Measurements from ENCODE around the gene GRIP1.

Gene GRIP1

GRCh38 chr12:66697404-66697803 lies 18.5 kb upstream of the GRIP1 start:
- no peak overlapping the region for H3K4me3 ChIP-seq (ENCODE audit: low read depth, low read length)
- no peak for DNase-seq (ENCODE audit: low read depth, low spot score)
- ChIA-PET CTCF (interaction anchor here (1.2 kb wide), 1 partner anchor 9 kb away, joined by 3 read pairs; no protein-coding TSS in a partner anchor), POLR2A (no interaction called here)
- TF ChIP-seq CTCF (IDR thresholded peaks at IDR 0.05; ENCODE audit: insufficient read depth, low read length, missing control alignments) = no peak

DNA sequence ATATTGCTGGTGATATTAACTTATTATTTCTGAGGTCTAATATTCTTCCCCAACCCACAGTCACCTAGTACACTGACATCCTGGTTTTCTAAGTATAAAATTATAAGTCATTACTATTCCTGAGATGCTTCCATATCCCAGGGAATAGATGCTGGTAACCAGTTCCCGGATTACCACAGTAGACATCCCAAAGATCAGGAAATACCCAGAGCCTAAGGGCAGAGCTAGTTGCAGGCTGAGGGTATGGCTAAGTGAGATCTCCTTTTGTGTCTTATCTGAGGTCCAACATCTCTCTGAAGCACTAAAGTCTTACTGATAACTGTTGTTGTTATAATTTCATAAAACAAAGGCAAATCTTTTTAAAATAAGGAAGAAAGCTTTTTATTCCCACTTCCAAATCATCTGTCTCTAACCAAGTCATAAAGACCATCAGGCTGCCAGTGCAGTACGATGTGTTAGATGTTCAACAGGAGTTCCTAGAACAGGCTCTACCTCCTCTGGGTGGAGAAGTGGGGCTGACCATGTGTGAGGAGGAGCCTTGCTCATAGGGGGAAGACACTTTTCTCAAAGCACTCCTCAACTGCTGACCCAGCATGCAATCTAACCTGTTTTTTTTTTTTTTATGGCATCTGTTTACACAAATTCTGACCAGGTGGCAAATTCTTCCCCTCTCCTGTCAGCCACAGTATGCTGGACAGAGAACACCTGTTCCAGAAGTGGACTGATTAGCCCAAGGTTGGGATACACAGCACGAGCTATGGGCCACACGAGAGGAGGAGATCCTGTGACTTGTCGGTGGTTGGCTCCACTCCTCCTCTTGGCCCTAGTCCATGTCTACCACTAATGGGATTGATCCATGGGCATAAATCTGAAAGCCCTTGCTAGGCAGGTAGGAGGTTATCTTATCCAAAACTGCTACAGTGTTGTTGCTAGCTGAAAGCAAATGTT lies 16.1 kb upstream of the GRIP1 start:
- CTCF ChIA-PET = interaction anchor here (0.7 to 2.8 kb wide), 17 partner anchors 10 to 550 kb away, joined by 3 to 29 read pairs (median 4); partner anchors contain the start of gene TMBIM4
- no peak for DNase-seq (ENCODE audit: low read depth, low spot score)
- POLR2A ChIA-PET = no interaction called here
- H3K4me3 ChIP-seq (ENCODE audit: low read depth, low read length) = no peak overlapping the region
- no peak for TF ChIP-seq CTCF (IDR thresholded peaks at IDR 0.05; ENCODE audit: insufficient read depth, low read length, missing control alignments)

DNA sequence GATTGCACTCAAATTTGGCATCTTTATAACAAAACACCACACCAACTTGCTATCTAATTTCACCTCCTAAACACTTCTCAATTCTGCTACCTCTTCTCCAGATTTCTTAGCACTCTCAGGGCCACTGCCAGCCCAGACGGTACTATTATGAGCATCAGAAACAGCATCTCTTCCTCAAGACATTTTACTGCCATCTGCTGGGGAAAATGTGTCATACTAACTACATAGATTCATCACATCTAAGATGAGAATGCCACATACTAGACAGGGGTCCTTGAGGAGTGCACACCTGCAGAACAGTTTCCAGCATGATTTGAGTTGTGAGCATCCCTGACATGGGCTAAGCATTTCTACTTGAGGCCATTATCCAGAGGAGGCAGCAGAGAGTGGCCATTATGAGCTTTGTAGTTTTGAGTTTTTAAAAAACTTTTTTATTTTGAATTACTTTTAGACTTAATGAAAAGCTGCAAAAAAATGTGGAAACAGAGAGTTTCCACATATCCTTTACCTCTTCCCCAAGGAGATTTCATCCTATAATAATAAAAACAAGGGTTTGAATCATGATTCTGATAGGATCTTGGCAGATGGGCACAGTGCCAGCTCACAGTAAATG lies 15.1 kb upstream of the GRIP1 start:
- H3K4me3 ChIP-seq (ENCODE audit: low read depth, low read length) = no peak overlapping the region
- DNase-seq (ENCODE audit: low read depth, low spot score) = peak; percentile 17
- ChIA-PET POLR2A (no interaction called here), CTCF (interaction anchor here (0.7 to 2.8 kb wide), 16 partner anchors 9 to 525 kb away, joined by 3 to 29 read pairs (median 4); partner anchors contain the start of gene TMBIM4)
- TF ChIP-seq CTCF (IDR thresholded peaks at IDR 0.05; ENCODE audit: insufficient read depth, low read length, missing control alignments) = peak; percentile 56

GRCh38 chr12:66692986-66693385 lies 14.1 kb upstream of the GRIP1 start:
- ChIA-PET POLR2A (no interaction called here), CTCF (interaction anchor here (0.6 to 2.8 kb wide), 14 partner anchors 9 to 1802 kb away, joined by 3 to 24 read pairs (median 3); no protein-coding TSS in a partner anchor)
- DNase-seq (ENCODE audit: low read depth, low spot score) = no peak
- H3K4me3 ChIP-seq (ENCODE audit: low read depth, low read length) = no peak overlapping the region
- no peak for TF ChIP-seq CTCF (IDR thresholded peaks at IDR 0.05; ENCODE audit: insufficient read depth, low read length, missing control alignments)

GRCh38 chr12:66692170-66692569 lies 13.3 kb upstream of the GRIP1 start:
- DNase-seq (ENCODE audit: low read depth, low spot score) = no peak
- ChIA-PET POLR2A (no interaction called here), CTCF (interaction anchor here (1.2 to 2.7 kb wide), 5 partner anchors 9 to 422 kb away, joined by 3 to 13 read pairs (median 7); no protein-coding TSS in a partner anchor)
- TF ChIP-seq CTCF (IDR thresholded peaks at IDR 0.05; ENCODE audit: insufficient read depth, low read length, missing control alignments) = no peak
- no peak overlapping the region for H3K4me3 ChIP-seq (ENCODE audit: low read depth, low read length)
